HEK293 (cell line): Measurements from ENCODE around the gene LAMC2.

ENCODE experiments used
- CTCF ChIA-PET: fragments of 350-600 bp; formaldehyde crosslinking; extraction: SDS; loops from one replicate; lab custom pipeline; 2021; ENCODE audit warnings: antibody characterized with exemption; lab: Yijun Ruan, JAX
- POLR2A ChIA-PET: fragments of 300-600 bp; formaldehyde crosslinking; extraction: SDS; loops from one replicate; lab custom pipeline; 2020; ENCODE audit warnings: antibody characterized with exemption, inconsistent platforms; lab: Yijun Ruan, JAX
- H3K27ac ChIP-seq: fragments of 200-500 bp; sonication (Bioruptor generic); 2 replicates; pipeline ENCODE4 v1.5.1; 2014; ENCODE audit warnings: low read depth, low read length, control low read depth, inconsistent platforms; ENCODE audit errors: extremely low read depth
- H3K36me3 ChIP-seq, 2 experiments: fragments of 200-500 bp in 1 of 2; sonication (Bioruptor generic) in 1 of 2; 1 replicate in 1 of 2; 2 replicates in 1 of 2; pipeline ENCODE4 v1.5.1; 2014 to 2017; ENCODE audit warnings: inconsistent platforms in 2 of 2, low read length in 2 of 2; ENCODE audit not compliant: control insufficient read depth in 2 of 2, insufficient read depth in 1 of 2
- H3K4me1 ChIP-seq: fragments of 200-500 bp; sonication (Bioruptor generic); 2 replicates; pipeline ENCODE4 v1.5.1; 2014; ENCODE audit warnings: mild to moderate bottlenecking, low read length, inconsistent platforms; ENCODE audit not compliant: control insufficient read depth, insufficient read depth
- H3K4me3 ChIP-seq: 2 replicates; pipeline ENCODE4 v1.5.1; 2011; ENCODE audit warnings: low read depth, mild to moderate bottlenecking, control low read depth, low read length, moderate library complexity
- H3K9me3 ChIP-seq: fragments of 200-500 bp; sonication (Bioruptor generic); 2 replicates; pipeline ENCODE4 v1.5.1; 2014; ENCODE audit warnings: low read depth, low read length, inconsistent platforms; ENCODE audit not compliant: control insufficient read depth, insufficient read depth
- GLIS2 ChIP-seq: fragments of 450-650 bp; formaldehyde crosslinking; IDR thresholded peaks from 2 replicates; pipeline ENCODE4 v1.5.1; 2016; ENCODE audit warnings: missing biosample characterization, missing genetic modification characterization
- HOXC10 ChIP-seq: sonication (generic); formaldehyde crosslinking; IDR thresholded peaks from 2 replicates; pipeline ENCODE4 v1.8.1; 2023; ENCODE audit warnings: mild to moderate bottlenecking, missing genetic modification reagents
- PRDM1 ChIP-seq: fragments of 450-650 bp; formaldehyde crosslinking; IDR thresholded peaks from 2 replicates; pipeline ENCODE4; 2016; ENCODE audit warnings: missing biosample characterization, missing genetic modification characterization
- SCRT1 ChIP-seq: fragments of 450-650 bp; formaldehyde crosslinking; IDR thresholded peaks from 2 replicates; pipeline ENCODE4 v1.5.1; 2016; ENCODE audit warnings: missing biosample characterization, missing genetic modification characterization, borderline replicate concordance
- TCF7L2 ChIP-seq: IDR thresholded peaks from 2 replicates; pipeline ENCODE4 v1.6.1; 2011; ENCODE audit warnings: low read depth, mild to moderate bottlenecking, inconsistent platforms, low read length, moderate library complexity, borderline replicate concordance
- TRIM28 ChIP-seq: IDR thresholded peaks from 2 replicates; pipeline ENCODE4 v1.6.1; 2011; ENCODE audit warnings: low read length, control low read depth, borderline replicate concordance
- ZBTB7A ChIP-seq: fragments of 450-650 bp; formaldehyde crosslinking; IDR thresholded peaks from 2 replicates; pipeline ENCODE4 v1.5.1; 2016; ENCODE audit warnings: low read depth, missing biosample characterization, missing genetic modification characterization
- ZEB2 ChIP-seq: fragments of 450-650 bp; formaldehyde crosslinking; IDR thresholded peaks from 2 replicates; pipeline ENCODE4 v1.5.1; 2016; ENCODE audit warnings: missing biosample characterization, missing genetic modification characterization
- ZNF239 ChIP-seq: fragments of 450-650 bp; formaldehyde crosslinking; IDR thresholded peaks from 2 replicates; pipeline ENCODE4 v1.5.1; 2016; ENCODE audit warnings: missing biosample characterization, missing genetic modification characterization
- ZNF324 ChIP-seq: fragments of 450-650 bp; formaldehyde crosslinking; IDR thresholded peaks from 2 replicates; pipeline ENCODE4 v1.5.1; 2016; ENCODE audit warnings: missing biosample characterization, missing genetic modification characterization
- ZNF335 ChIP-seq: fragments of 450-650 bp; formaldehyde crosslinking; conservative IDR thresholded peaks from 2 replicates; pipeline ENCODE4 v1.5.1; 2016; ENCODE audit warnings: missing biosample characterization, missing genetic modification characterization
- ZNF366 ChIP-seq: fragments of 450-650 bp; formaldehyde crosslinking; conservative IDR thresholded peaks from 2 replicates; pipeline ENCODE4 v1.5.1; 2016; ENCODE audit warnings: missing biosample characterization, missing genetic modification characterization
- ZNF433 ChIP-seq: fragments of 450-650 bp; formaldehyde crosslinking; IDR thresholded peaks from 2 replicates; pipeline ENCODE4 v1.5.1; 2016; ENCODE audit warnings: missing biosample characterization, missing genetic modification characterization, low read depth
- ZNF510 ChIP-seq: fragments of 450-650 bp; formaldehyde crosslinking; IDR thresholded peaks from 2 replicates; pipeline ENCODE4 v1.5.1; 2018; ENCODE audit warnings: mild to moderate bottlenecking, missing genetic modification characterization, missing biosample characterization; ENCODE audit not compliant: insufficient replicate concordance
- ZNF530 ChIP-seq: fragments of 450-650 bp; formaldehyde crosslinking; IDR thresholded peaks from 2 replicates; pipeline ENCODE4 v1.5.1; 2016; ENCODE audit warnings: low read depth, missing biosample characterization, missing genetic modification characterization
- ZNF544 ChIP-seq: fragments of 450-650 bp; formaldehyde crosslinking; IDR thresholded peaks from 2 replicates; pipeline ENCODE4 v1.5.0; 2017; ENCODE audit warnings: missing biosample characterization, missing genetic modification characterization
- ZNF555 ChIP-seq: fragments of 450-650 bp; formaldehyde crosslinking; conservative IDR thresholded peaks from 2 replicates; pipeline ENCODE4 v1.5.1; 2017; ENCODE audit warnings: missing biosample characterization, mild to moderate bottlenecking, missing genetic modification characterization, inconsistent platforms
- ZNF560 ChIP-seq: fragments of 450-650 bp; formaldehyde crosslinking; IDR thresholded peaks from 2 replicates; pipeline ENCODE4 v1.5.1; 2017; ENCODE audit warnings: missing biosample characterization, missing genetic modification characterization, borderline replicate concordance
- ZNF660 ChIP-seq: fragments of 450-650 bp; IDR thresholded peaks from 2 replicates; pipeline ENCODE4 v1.5.1; 2018; ENCODE audit warnings: missing biosample characterization, mild to moderate bottlenecking, missing genetic modification characterization
- TF ChIP-seq, protein P1 (sequence below): fragments of 450-650 bp; formaldehyde crosslinking; IDR thresholded peaks from 2 replicates; pipeline ENCODE4 v1.5.1; 2017; ENCODE audit warnings: missing biosample characterization, missing genetic modification characterization
- TF ChIP-seq, protein P2 (sequence below): fragments of 450-650 bp; formaldehyde crosslinking; IDR thresholded peaks from 2 replicates; pipeline ENCODE4 v1.5.1; 2016; ENCODE audit warnings: missing biosample characterization, missing genetic modification characterization
- TF ChIP-seq, protein P3 (sequence below): fragments of 450-650 bp; formaldehyde crosslinking; IDR thresholded peaks from 2 replicates; pipeline ENCODE4 v1.5.1; 2016; ENCODE audit warnings: missing biosample characterization, missing genetic modification characterization
- TF ChIP-seq, protein P4 (sequence below): fragments of 450-650 bp; formaldehyde crosslinking; IDR thresholded peaks from 2 replicates; pipeline ENCODE4 v1.5.1; 2016; ENCODE audit warnings: missing biosample characterization, missing genetic modification characterization

LAMC2 gene

DNA sequence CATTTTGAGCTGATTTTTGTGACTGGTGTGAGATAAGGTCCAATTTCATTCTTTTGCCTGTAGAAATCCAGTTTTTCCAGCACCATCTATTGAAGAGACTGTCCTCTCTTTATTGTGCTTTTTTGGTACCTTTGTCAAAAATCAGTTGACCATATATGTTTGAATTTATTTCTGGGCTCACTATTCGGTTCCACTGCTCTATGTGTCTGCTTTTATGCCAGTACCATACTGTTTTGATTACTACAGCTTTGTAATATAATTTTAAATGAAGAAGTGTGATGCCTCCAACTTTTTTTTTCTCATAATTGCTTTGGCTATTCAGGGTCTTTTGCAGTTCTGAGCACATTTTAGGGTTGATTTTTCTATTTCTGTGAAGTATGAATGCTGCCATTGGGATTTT, 69.0 kb downstream of the LAMC2 start (continued):
- TF ChIP-seq TCF7L2 (no peak), ZEB2 (tag by site-specific recombination) (no peak), ZNF335 (no peak), ZNF660 (tag by site-specific recombination) (no peak), PRDM1 (tag by site-specific recombination) (no peak), ZNF433 (tag by site-specific recombination) (no peak), ZNF324 (tag by site-specific recombination) (no peak), ZNF366 (tag by site-specific recombination) (no peak), TRIM28 (peak; percentile 46; the same call in 1 of the 2 replicates), SCRT1 (tag by site-specific recombination) (no peak), HOXC10 (CRISPR knock-in tag) (no peak)
- TF ChIP-seq, protein P1, sequence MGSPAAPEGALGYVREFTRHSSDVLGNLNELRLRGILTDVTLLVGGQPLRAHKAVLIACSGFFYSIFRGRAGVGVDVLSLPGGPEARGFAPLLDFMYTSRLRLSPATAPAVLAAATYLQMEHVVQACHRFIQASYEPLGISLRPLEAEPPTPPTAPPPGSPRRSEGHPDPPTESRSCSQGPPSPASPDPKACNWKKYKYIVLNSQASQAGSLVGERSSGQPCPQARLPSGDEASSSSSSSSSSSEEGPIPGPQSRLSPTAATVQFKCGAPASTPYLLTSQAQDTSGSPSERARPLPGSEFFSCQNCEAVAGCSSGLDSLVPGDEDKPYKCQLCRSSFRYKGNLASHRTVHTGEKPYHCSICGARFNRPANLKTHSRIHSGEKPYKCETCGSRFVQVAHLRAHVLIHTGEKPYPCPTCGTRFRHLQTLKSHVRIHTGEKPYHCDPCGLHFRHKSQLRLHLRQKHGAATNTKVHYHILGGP (tag by site-specific recombination) = no peak
- TF ChIP-seq, protein P2, sequence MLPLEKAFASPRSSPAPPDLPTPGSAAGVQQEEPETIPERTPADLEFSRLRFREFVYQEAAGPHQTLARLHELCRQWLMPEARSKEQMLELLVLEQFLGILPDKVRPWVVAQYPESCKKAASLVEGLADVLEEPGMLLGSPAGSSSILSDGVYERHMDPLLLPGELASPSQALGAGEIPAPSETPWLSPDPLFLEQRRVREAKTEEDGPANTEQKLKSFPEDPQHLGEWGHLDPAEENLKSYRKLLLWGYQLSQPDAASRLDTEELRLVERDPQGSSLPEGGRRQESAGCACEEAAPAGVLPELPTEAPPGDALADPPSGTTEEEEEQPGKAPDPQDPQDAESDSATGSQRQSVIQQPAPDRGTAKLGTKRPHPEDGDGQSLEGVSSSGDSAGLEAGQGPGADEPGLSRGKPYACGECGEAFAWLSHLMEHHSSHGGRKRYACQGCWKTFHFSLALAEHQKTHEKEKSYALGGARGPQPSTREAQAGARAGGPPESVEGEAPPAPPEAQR (tag by site-specific recombination) = no peak

DNA sequence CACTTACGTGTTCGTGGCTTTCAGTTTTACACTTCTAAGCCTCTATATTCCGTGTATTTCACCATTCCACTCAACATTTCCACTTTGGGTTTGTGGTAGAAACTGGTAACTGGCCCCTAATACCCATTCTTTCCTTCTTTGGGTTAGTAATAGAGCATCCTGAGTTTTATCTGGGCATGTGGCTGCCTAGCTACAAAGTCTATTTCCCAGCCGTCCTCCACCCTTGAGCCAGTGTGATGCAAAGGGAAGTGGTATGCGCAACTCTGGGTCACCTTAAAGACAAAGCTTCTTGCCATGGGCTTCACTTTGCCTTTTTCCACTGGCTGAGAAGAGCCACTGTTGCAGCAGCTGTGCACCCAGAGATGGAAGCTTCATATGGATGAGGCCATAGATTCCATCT, 73.9 kb downstream of the LAMC2 start:
- TF ChIP-seq HOXC10 (CRISPR knock-in tag) = no peak
- TF ChIP-seq ZNF510 = no peak
- no peak for TF ChIP-seq ZNF239 (tag by site-specific recombination)
- TF ChIP-seq ZNF544 = no peak
- TF ChIP-seq, protein P3, sequence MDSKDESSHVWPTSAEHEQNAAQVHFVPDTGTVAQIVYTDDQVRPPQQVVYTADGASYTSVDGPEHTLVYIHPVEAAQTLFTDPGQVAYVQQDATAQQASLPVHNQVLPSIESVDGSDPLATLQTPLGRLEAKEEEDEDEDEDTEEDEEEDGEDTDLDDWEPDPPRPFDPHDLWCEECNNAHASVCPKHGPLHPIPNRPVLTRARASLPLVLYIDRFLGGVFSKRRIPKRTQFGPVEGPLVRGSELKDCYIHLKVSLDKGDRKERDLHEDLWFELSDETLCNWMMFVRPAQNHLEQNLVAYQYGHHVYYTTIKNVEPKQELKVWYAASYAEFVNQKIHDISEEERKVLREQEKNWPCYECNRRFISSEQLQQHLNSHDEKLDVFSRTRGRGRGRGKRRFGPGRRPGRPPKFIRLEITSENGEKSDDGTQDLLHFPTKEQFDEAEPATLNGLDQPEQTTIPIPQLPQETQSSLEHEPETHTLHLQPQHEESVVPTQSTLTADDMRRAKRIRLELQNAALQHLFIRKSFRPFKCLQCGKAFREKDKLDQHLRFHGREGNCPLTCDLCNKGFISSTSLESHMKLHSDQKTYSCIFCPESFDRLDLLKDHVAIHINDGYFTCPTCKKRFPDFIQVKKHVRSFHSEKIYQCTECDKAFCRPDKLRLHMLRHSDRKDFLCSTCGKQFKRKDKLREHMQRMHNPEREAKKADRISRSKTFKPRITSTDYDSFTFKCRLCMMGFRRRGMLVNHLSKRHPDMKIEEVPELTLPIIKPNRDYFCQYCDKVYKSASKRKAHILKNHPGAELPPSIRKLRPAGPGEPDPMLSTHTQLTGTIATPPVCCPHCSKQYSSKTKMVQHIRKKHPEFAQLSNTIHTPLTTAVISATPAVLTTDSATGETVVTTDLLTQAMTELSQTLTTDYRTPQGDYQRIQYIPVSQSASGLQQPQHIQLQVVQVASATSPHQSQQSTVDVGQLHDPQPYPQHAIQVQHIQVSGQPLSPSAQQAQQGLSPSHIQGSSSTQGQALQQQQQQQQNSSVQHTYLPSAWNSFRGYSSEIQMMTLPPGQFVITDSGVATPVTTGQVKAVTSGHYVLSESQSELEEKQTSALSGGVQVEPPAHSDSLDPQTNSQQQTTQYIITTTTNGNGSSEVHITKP (tag by site-specific recombination) = no peak
- TF ChIP-seq ZNF560 = no peak
- TF ChIP-seq GLIS2 (tag by site-specific recombination) = no peak
- no peak for TF ChIP-seq PRDM1 (tag by site-specific recombination)
- TF ChIP-seq ZBTB7A (tag by site-specific recombination) = no peak
- TF ChIP-seq ZNF530 = no peak
- TF ChIP-seq ZNF555 (tag by site-specific recombination) = no peak
- TF ChIP-seq, protein P4, sequence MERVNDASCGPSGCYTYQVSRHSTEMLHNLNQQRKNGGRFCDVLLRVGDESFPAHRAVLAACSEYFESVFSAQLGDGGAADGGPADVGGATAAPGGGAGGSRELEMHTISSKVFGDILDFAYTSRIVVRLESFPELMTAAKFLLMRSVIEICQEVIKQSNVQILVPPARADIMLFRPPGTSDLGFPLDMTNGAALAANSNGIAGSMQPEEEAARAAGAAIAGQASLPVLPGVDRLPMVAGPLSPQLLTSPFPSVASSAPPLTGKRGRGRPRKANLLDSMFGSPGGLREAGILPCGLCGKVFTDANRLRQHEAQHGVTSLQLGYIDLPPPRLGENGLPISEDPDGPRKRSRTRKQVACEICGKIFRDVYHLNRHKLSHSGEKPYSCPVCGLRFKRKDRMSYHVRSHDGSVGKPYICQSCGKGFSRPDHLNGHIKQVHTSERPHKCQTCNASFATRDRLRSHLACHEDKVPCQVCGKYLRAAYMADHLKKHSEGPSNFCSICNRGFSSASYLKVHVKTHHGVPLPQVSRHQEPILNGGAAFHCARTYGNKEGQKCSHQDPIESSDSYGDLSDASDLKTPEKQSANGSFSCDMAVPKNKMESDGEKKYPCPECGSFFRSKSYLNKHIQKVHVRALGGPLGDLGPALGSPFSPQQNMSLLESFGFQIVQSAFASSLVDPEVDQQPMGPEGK (tag by site-specific recombination) = no peak
- TF ChIP-seq SCRT1 (tag by site-specific recombination) = no peak
- TF ChIP-seq, all 188 proteins: peak for 0
- Histone ChIP-seq H3K27ac (no peak overlapping the region), H3K4me1 (no peaks in the 10 kb centered on the region), H3K4me3 (no peak overlapping the region), H3K36me3 (no peaks in the 10 kb centered on the region), H3K9me3 (no peaks in the 10 kb centered on the region)
- ChIA-PET POLR2A (interaction anchor here (0.6 kb wide), 1 partner anchor 15 kb away, joined by 4 read pairs; no protein-coding TSS in a partner anchor), CTCF (interaction anchor here (0.6 to 1.6 kb wide), 2 partner anchors 25 to 165 kb away, joined by 3 read pairs; no protein-coding TSS in a partner anchor)
